GM12878 (cell line): Measurements from ENCODE around the gene AMH. TPM values are rescaled to one million over a fixed set of nuclear protein-coding genes. Genes with fewer than 3 reads are reported as not detected.

Source experiments
- HSF1 ChIP-seq: fragments of 150-350 bp; IDR thresholded peaks from 2 replicates; pipeline ENCODE4 v1.6.1; 2014; ENCODE audit warnings: mild to moderate bottlenecking, low read depth, low read length
- JUND ChIP-seq: IDR thresholded peaks from 2 replicates; pipeline ENCODE4 v1.6.1; 2012; ENCODE audit warnings: low read depth, mild to moderate bottlenecking, low read length, improper control_type of control experiment, moderate library complexity
- LARP7 ChIP-seq: fragments of 450-650 bp; IDR thresholded peaks from 2 replicates; pipeline ENCODE4 v1.6.1; 2017; ENCODE audit warnings: mild to moderate bottlenecking
- MAX ChIP-seq: IDR thresholded peaks from 2 replicates; pipeline ENCODE4 v1.6.1; 2012; ENCODE audit warnings: low read depth, low read length, improper control_type of control experiment
- MTA2 ChIP-seq: fragments of 450-650 bp; IDR thresholded peaks from 2 replicates; pipeline ENCODE4 v1.6.1; 2016; ENCODE audit warnings: low read depth, mild to moderate bottlenecking, moderate library complexity
- NR2C2 ChIP-seq: IDR thresholded peaks from 2 replicates; pipeline ENCODE4 v1.6.1; 2011; ENCODE audit warnings: borderline replicate concordance, low read depth; ENCODE audit not compliant: control insufficient read depth, insufficient read length
- PML ChIP-seq: IDR thresholded peaks from 2 replicates; pipeline ENCODE4 v1.6.1; 2012; ENCODE audit warnings: low read length, inconsistent platforms
- POLR2AphosphoS5 ChIP-seq: IDR thresholded peaks from 2 replicates; pipeline ENCODE4 v1.6.1; 2011; ENCODE audit warnings: mild to moderate bottlenecking, low read length, inconsistent platforms
- RB1 ChIP-seq: fragments of 450-650 bp; formaldehyde crosslinking; IDR thresholded peaks from 2 replicates; pipeline ENCODE4 v1.6.1; 2017; ENCODE audit warnings: mild to moderate bottlenecking, borderline replicate concordance
- RUNX3 ChIP-seq: IDR thresholded peaks from 2 replicates; pipeline ENCODE4 v1.6.1; 2012; ENCODE audit warnings: low read length, inconsistent platforms
- TCF12 ChIP-seq: IDR thresholded peaks from 2 replicates; pipeline ENCODE4 v1.6.1; 2011; ENCODE audit warnings: low read depth, mild to moderate bottlenecking, low read length
- ZBTB11 ChIP-seq: fragments of 450-650 bp; formaldehyde crosslinking; IDR thresholded peaks from 2 replicates; pipeline ENCODE4 v1.5.0; 2022; ENCODE audit warnings: mild to moderate bottlenecking, missing genetic modification characterization
- ZBTB40 ChIP-seq: fragments of 450-650 bp; IDR thresholded peaks from 2 replicates; pipeline ENCODE4 v1.6.1; 2016; ENCODE audit warnings: mild to moderate bottlenecking, moderate library complexity, borderline replicate concordance
- ZNF592 ChIP-seq: fragments of 450-650 bp; IDR thresholded peaks from 2 replicates; pipeline ENCODE4 v1.6.1; 2017; ENCODE audit warnings: mild to moderate bottlenecking, moderate library complexity
- ZNF622 ChIP-seq: fragments of 450-650 bp; IDR thresholded peaks from 2 replicates; pipeline ENCODE4 v1.6.1; 2017; ENCODE audit warnings: mild to moderate bottlenecking, inconsistent platforms
- ZZZ3 ChIP-seq: IDR thresholded peaks from 2 replicates; pipeline ENCODE4 v1.6.1; 2011; ENCODE audit warnings: low read depth; ENCODE audit not compliant: control insufficient read depth, insufficient read length
- polyA plus RNA-seq, 11 experiments: library from polyadenylated mRNA; depleted of rRNA in 4 of 11; unstranded in 6 of 11; stranded (reverse) in 5 of 11; fragments of >200 nt; fragmentation: Nextera tagmentation in 4 of 11; fragmentation: Illumina TruSeq in 1 of 11; extraction: Ambion mirVana in 4 of 11; extraction: Trizol in 1 of 11; gene quantifications; 1 replicate in 1 of 11; 2 replicates in 10 of 11; pipeline versions ENCODE4 v1.2.1 to v1.2.3, GENCODE V29; 2011 to 2016; ENCODE audit warnings: inconsistent platforms in 2 of 11, missing spikeins in 2 of 11, low read depth in 1 of 11
- total RNA-seq, 4 experiments: library from RNA; depleted of rRNA in 3 of 4; stranded (reverse); fragments of >200 nt in 3 of 4; fragmentation: Illumina TruSeq in 1 of 4; extraction: Trizol in 1 of 4; gene quantifications; 2 replicates each; pipeline versions ENCODE4 v1.2.1 to v1.2.3, GENCODE V29; 2013 to 2021

Gene AMH
- total and polyA plus RNA-seq, 10 of the 15 experiments (the other 5 are each of a cell fraction or from before 2014, with no cell fraction given) = 0.17 to 3.5 (median 0.81) TPM; not detected in 4

- TF ChIP-seq ZBTB11 (no peak), PML (peak; percentile 83; the same call in 1 of the 2 replicates), ZZZ3 (no peak), MAX (peak; percentile 74), ZNF622 (no peak), TCF12 (0 out of 2 replicates have a peak, but pooled peaks have one; percentile 37), NR2C2 (peak; percentile 81), RB1 (peak; percentile 80; the same call in 1 of the 2 replicates), MTA2 (peak; percentile 71), ZBTB40 (peak; percentile 89), ZNF592 (peak; percentile 86), LARP7 (peak; percentile 81), POLR2AphosphoS5 (peak; percentile 79), RUNX3 (peak; percentile 28; the same call in 1 of the 2 replicates), HSF1 (no peak), JUND (0 out of 2 replicates have a peak, but pooled peaks have one; percentile 21)
Observed at GRCh38 chr19:2236314-2237050, 12.6 kb upstream of the AMH start, which contains the start of the genes PLEKHJ1 and SF3A2 (continued).
